ENCODE results near the gene MAD2L2.

MAD2L2 gene

GRCh38 chr1:11652203-11652780 is 28.7 kb downstream of the MAD2L2 start:
- Histone ChIP-seq H3K9ac (no peak overlapping the region), H3K4me2 (ENCODE audit: low read length) (no peak overlapping the region), H3K79me2 (no peaks in the 10 kb centered on the region), H3K4me1 (no peaks in the 10 kb centered on the region), H3K36me3 (ENCODE audit: control insufficient read depth, insufficient read depth, low read length) (no peaks in the 10 kb centered on the region), H3K27me3 (ENCODE audit: control insufficient read depth, insufficient read depth, low read length) (no peaks in the 10 kb centered on the region), H2AFZ (no peak overlapping the region), H3K27ac (no peak overlapping the region), H3K4me3 (ENCODE audit: low read depth, low read length) (no peak overlapping the region), H3K9me3 (ENCODE audit: control insufficient read depth, low read length) (no peaks in the 10 kb centered on the region)
- TF ChIP-seq CTCF (IDR thresholded peaks at IDR 0.05), result no peak

DNA sequence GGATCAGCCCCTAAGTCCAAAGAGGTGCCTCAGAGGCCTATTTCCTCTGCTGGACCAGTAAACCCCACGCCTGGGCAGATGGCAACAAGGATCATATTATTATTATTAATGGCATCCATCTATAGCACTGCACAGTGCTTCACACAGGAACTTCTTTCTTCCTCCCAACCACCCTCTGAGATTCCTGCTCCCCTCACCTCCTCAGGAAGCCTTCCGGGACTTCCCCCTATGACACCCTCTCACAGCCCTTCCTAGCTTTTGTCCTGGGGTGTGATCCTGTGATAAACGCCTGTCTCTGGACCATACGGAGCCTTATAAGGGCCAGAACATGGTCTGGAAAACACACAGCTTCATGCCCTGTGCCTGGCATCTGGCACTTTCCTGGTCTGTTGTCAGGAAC is 29.9 kb downstream of the MAD2L2 start:
- TF ChIP-seq CTCF (IDR thresholded peaks at IDR 0.05), result no peak
- no peak overlapping the region for H2AFZ ChIP-seq
- H3K36me3 ChIP-seq (ENCODE audit: control insufficient read depth, insufficient read depth, low read length), result no peaks in the 10 kb centered on the region
- H3K9ac ChIP-seq, result no peak overlapping the region
- no peaks in the 10 kb centered on the region for H3K27me3 ChIP-seq (ENCODE audit: control insufficient read depth, insufficient read depth, low read length)
- no peaks in the 10 kb centered on the region for H3K79me2 ChIP-seq
- H3K4me1 ChIP-seq, result no peaks in the 10 kb centered on the region
- no peaks in the 10 kb centered on the region for H3K9me3 ChIP-seq (ENCODE audit: control insufficient read depth, low read length)
- no peak overlapping the region for H3K4me3 ChIP-seq (ENCODE audit: low read depth, low read length)
- H3K4me2 ChIP-seq (ENCODE audit: low read length), result no peak overlapping the region
- H3K27ac ChIP-seq, result no peak overlapping the region

DNA sequence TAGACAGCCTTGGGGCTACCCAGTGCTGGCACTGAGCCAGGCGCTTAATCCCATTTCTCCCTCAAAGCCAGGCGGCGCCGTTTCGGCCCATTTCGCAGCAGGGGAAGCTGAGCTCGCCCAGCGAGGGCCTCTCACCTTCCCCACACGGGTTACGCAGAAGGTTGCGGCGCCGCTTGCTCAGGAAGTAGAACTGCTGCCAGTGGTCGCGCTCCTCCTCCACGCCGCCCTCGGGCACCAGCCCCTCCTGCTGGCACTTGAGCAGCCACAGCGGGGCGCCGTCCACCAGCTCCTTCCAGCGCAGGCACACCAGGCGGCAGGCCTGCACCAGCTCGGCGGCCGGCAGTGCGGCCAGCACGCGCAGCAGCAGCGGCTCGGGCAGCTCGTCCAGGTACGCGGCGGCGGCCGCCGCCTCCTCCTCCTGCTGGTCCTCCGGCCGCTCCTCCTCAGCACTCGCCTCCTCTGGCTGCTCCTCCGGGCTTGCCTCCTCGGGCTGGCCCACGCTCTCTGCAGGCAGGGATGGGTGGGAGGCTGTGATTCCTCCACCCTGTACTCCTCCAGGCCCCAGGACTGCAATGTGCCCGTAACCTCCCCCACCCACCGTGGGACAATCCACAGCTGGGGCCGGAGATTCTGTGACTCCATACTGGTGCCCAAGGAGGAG is 30.5 kb downstream of the MAD2L2 start:
- TF ChIP-seq CTCF (IDR thresholded peaks at IDR 0.05), result peak; percentile 64
- Histone ChIP-seq H2AFZ (peak overlapping the region; percentile 56), H3K36me3 (ENCODE audit: control insufficient read depth, insufficient read depth, low read length) (no peaks in the 10 kb centered on the region), H3K79me2 (no peaks in the 10 kb centered on the region), H3K27me3 (ENCODE audit: control insufficient read depth, insufficient read depth, low read length) (no peaks in the 10 kb centered on the region), H3K4me3 (ENCODE audit: low read depth, low read length) (no peak overlapping the region), H3K9ac (no peak overlapping the region), H3K4me2 (ENCODE audit: low read length) (no peak overlapping the region), H3K27ac (no peak overlapping the region), H3K9me3 (ENCODE audit: control insufficient read depth, low read length) (no peaks in the 10 kb centered on the region), H3K4me1 (no peaks in the 10 kb centered on the region)

DNA sequence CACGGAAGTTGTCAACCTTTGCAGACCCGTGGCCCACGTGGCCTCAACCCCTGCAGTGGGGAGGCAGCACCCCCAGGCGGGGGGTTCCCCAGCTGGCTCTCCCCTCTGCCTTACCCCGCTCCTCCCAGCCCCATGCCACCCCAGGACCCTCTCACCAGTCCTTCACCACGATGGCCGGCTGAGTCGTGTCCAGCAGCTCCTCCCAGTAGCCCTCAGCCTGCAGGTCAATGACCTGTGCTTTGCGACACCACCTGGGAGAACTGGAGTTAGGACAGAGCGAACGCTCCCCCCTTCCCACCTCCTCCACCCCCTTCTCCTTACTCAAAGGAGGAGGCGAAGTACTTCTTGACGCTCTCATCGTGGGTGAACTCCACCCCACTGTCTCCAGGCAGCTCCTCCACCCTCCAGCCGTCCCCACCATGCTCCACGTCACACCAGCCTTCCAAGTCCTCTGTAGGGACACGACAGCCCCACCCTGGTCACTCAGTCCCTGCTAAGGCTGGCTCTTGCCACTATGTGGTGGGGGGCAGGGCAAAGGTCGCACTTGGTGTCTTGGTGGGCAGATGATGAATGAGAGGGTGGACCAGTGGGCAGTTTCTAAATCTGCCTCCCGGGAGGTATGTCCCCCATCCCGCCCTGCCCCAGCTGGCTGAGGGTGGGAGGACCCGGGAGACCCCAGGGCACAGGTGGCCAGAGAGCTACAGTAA is 31.2 kb downstream of the MAD2L2 start:
- TF ChIP-seq CTCF (IDR thresholded peaks at IDR 0.05), result no peak
- Histone ChIP-seq H3K79me2 (no peaks in the 10 kb centered on the region), H2AFZ (no peak overlapping the region), H3K9ac (no peak overlapping the region), H3K4me3 (ENCODE audit: low read depth, low read length) (no peak overlapping the region), H3K27ac (no peak overlapping the region), H3K9me3 (ENCODE audit: control insufficient read depth, low read length) (no peaks in the 10 kb centered on the region), H3K4me1 (no peaks in the 10 kb centered on the region), H3K27me3 (ENCODE audit: control insufficient read depth, insufficient read depth, low read length) (no peaks in the 10 kb centered on the region), H3K36me3 (ENCODE audit: control insufficient read depth, insufficient read depth, low read length) (no peaks in the 10 kb centered on the region), H3K4me2 (ENCODE audit: low read length) (no peak overlapping the region)

Data from parathyroid adenoma (tissue), 2 donors.